Ovary (tissue), 9 donors: ENCODE measurements around the gene OTUB1. TPM values are rescaled to one million over a fixed set of nuclear protein-coding genes. Genes with fewer than 3 reads are reported as not detected.
"Not testable (repeated sequence)": the region's sequence is repeated elsewhere in the genome, so short reads cannot be mapped to it uniquely, and the experiment has no call there.

ENCODE experiments used
- DNase-seq, 5 donors: peaks; one replicate each; pipeline ENCODE4 v3.0.0-alpha.2; 2019 to 2020
- H3K27ac ChIP-seq, 2 donors: fragments of 200-600 bp; one replicate each; pipeline versions ENCODE4 v1.5.1 to v1.8.0; 2019 to 2022
- H3K27me3 ChIP-seq: fragments of 200-600 bp; one replicate; pipeline ENCODE4 v1.8.0; 2022
- H3K36me3 ChIP-seq: fragments of 200-600 bp; sonication (generic); one replicate; pipeline ENCODE4 v1.5.1; 2019
- H3K4me1 ChIP-seq: one replicate; pipeline ENCODE4 v1.8.1; 2013; ENCODE audit warnings: mild to moderate bottlenecking, moderate library complexity; ENCODE audit not compliant: insufficient read depth
- H3K4me3 ChIP-seq: fragments of 200-600 bp; sonication (generic); one replicate; pipeline ENCODE4 v1.5.1; 2017
- H3K9me3 ChIP-seq, 2 donors: fragments of 200-600 bp in 1 of 2; sonication (generic) in 1 of 2; one replicate each; pipeline versions ENCODE4 v1.5.1 to v1.8.1; 2013 to 2019; ENCODE audit warnings: mild to moderate bottlenecking in 1 of 2, moderate library complexity in 1 of 2
- EP300 ChIP-seq: sonication (generic); formaldehyde crosslinking; IDR thresholded peaks from one replicate; pipeline ENCODE4 v1.6.1; 2017; ENCODE audit warnings: antibody characterized with exemption
- POLR2A ChIP-seq: fragments of 450-650 bp; IDR thresholded peaks from one replicate; pipeline ENCODE4 v1.6.1; 2017; ENCODE audit warnings: antibody characterized with exemption, mild to moderate bottlenecking, moderate library complexity
- WGBS, 3 donors: extraction: QIAGEN DNeasy Blood & Tissue Kit in 1 of 3; methylation state at CpG; one replicate each; pipeline versions ENCODE4 v1.1.5 to v1.1.7; 2013 to 2017; 5-methylcytosine and 5-hydroxymethylcytosine counted together
- intact Hi-C, 4 donors: fragments of 100-400 bp; cut with DNase I; formaldehyde crosslinking; loops; one replicate each; pipeline versions ENCODE4 v1.11.0 to v1.15.1; 2022 to 2023
- polyA plus RNA-seq, 2 donors: library from polyadenylated mRNA; stranded (reverse); fragments of 200-250 nt in 1 of 2; fragments of 350-450 nt in 1 of 2; fragmentation: Illumina TruSeq in 1 of 2; extraction: RNeasy Lipid Tissue Mini Kit (QIAGEN cat#74804) in 1 of 2; gene quantifications; one replicate each; pipeline ENCODE4 v1.2.3, GENCODE V29; 2013 to 2014
- total RNA-seq, 7 donors: library from RNA; depleted of rRNA in 2 of 7; stranded (reverse); fragments of >200 nt in 2 of 7; fragmentation: NEBNext Ultra II Directional in 3 of 7; extraction: Animal tissue kit (Norgen Biotek cat#: 25700) in 3 of 7; gene quantifications; one replicate each; pipeline versions ENCODE4 v1.1.0 to v1.2.4, GENCODE V29; 2016 to 2023
- TF ChIP-seq, protein P1 (sequence below), 3 donors: fragments of 450-650 bp in 2 of 3; fragments of 200-600 bp in 1 of 3; IDR thresholded peaks; one replicate each; pipeline versions ENCODE4 v1.5.1 to v1.8.0; 2016 to 2022; ENCODE audit warnings: antibody characterized with exemption in 3 of 3, mild to moderate bottlenecking in 1 of 3
- donor health status: DM: no; HTN: no; CAD: no; lungs with moderate emphysema.
- donor health status: DM: no; HTN: no; CAD: no.
- donor health status: Bipolar disorder and iron deficiency.
- donor health status: DM: yes; HTN: yes; CAD: no.
- donor health status: DM: no; HTN: no; CAD: no.
- donor health status: DM: yes; HTN: yes; CAD: no.

The OTUB1 gene
- total and polyA plus RNA-seq, 9 donors = 34.7 to 66.7 (median 50.7) TPM

DNA sequence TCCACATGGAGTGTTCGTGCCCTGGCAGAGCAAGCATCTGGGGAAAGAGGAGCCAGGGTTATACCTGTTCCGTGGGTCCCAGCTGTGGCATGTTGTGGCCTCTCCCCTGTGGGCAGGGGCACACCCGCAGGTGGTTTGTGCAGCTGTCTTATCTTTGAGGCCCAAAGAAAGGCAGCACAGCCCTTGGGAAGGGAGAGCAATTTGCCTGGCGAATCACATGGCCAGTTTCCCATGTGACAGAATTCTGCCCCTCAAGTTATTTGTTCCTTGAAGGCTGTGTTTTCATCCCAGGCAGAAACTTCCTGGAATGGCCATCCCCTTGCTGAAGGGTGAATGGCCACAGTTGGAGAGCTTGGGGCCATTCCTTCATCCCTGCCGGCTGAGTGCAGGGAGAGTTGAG, 28.2 kb upstream of the OTUB1 start:
- 79 to 83% (median 80%) methylated on average over 5 of the region's 5 CpGs for WGBS, 3 donors
- no peaks in the 10 kb centered on the region for H3K36me3 ChIP-seq
- no peak for DNase-seq

GRCh38 chr11:63961608-63962412, 24.4 kb upstream of the OTUB1 start:
- Histone ChIP-seq H3K4me1 (no peaks in the 10 kb centered on the region), H3K36me3 (no peaks in the 10 kb centered on the region), H3K27me3 (no peaks in the 10 kb centered on the region), H3K4me3 (no peak overlapping the region), H3K27ac (no peak overlapping the region), H3K9me3 (no peaks in the 10 kb centered on the region)
- intact Hi-C loops = no loop called here
- TF ChIP-seq EP300 = no peak
- no peak for DNase-seq
- WGBS, 3 donors = 10 to 26% (median 11%) methylated on average over 16 to 19 of the region's 19 CpGs

More for the DNA sequence above, 28.2 kb upstream of the OTUB1 start:
- no peak for TF ChIP-seq EP300
- TF ChIP-seq POLR2A = no peak
- TF ChIP-seq, protein P1, sequence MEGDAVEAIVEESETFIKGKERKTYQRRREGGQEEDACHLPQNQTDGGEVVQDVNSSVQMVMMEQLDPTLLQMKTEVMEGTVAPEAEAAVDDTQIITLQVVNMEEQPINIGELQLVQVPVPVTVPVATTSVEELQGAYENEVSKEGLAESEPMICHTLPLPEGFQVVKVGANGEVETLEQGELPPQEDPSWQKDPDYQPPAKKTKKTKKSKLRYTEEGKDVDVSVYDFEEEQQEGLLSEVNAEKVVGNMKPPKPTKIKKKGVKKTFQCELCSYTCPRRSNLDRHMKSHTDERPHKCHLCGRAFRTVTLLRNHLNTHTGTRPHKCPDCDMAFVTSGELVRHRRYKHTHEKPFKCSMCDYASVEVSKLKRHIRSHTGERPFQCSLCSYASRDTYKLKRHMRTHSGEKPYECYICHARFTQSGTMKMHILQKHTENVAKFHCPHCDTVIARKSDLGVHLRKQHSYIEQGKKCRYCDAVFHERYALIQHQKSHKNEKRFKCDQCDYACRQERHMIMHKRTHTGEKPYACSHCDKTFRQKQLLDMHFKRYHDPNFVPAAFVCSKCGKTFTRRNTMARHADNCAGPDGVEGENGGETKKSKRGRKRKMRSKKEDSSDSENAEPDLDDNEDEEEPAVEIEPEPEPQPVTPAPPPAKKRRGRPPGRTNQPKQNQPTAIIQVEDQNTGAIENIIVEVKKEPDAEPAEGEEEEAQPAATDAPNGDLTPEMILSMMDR (IDR thresholded peaks at IDR 0.05) = no peak
- no peaks in the 10 kb centered on the region for H3K4me1 ChIP-seq
- H3K9me3 ChIP-seq = no peaks in the 10 kb centered on the region
- no peak overlapping the region for H3K27ac ChIP-seq
- intact Hi-C loops = no loop called here
- no peaks in the 10 kb centered on the region for H3K27me3 ChIP-seq
- H3K4me3 ChIP-seq = no peak overlapping the region

- H3K4me1 ChIP-seq, DNase-seq, intact Hi-C loops, H3K36me3 ChIP-seq, H3K9me3 ChIP-seq, H3K27ac ChIP-seq, H3K27me3 ChIP-seq, H3K4me3 ChIP-seq: not testable (repeated sequence)
- WGBS, 3 donors = 90 to 97% (median 96%) methylated on average over 4 of the region's 4 CpGs
These were observed 22.3 kb upstream of the OTUB1 start for GRCh38 chr11:63963895-63964294.

- Histone ChIP-seq H3K27ac (no peak overlapping the region), H3K27me3 (no peaks in the 10 kb centered on the region), H3K4me3 (no peak overlapping the region), H3K4me1 (no peaks in the 10 kb centered on the region), H3K9me3 (no peaks in the 10 kb centered on the region), H3K36me3 (no peaks in the 10 kb centered on the region)
- intact Hi-C loops = no loop called here
- no peak for DNase-seq
- WGBS, 3 donors = 91 to 100% (median 97%) methylated on average over 1 of the region's 1 CpG
- TF ChIP-seq, protein P1 (IDR thresholded peaks at IDR 0.05) = no peak
- no peak for TF ChIP-seq POLR2A
- no peak for TF ChIP-seq EP300
These were observed 19.8 kb upstream of the OTUB1 start for GRCh38 chr11:63966444-63966843.

DNA sequence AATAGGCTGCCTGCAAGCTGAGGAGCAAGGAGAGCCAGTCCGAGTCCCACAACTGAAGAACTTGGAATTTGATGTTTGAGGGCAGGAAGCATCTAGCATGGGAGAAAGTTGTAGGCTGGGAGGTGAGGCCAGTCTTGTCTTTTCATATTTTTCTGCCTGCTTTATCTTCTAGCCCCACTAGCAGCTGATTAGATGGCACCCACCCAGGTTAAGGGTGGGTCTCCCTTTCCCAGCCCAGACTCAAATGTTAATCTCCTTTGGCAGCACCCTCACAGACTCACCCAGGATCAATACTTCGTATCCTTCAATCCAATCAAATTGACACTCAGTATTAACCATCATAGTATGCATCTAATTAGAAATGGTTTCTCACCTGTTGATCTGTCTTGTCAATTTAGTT, 16.8 kb upstream of the OTUB1 start:
- Histone ChIP-seq H3K36me3 (no peaks in the 10 kb centered on the region), H3K27ac (no peak overlapping the region), H3K4me1 (no peaks in the 10 kb centered on the region), H3K9me3 (no peaks in the 10 kb centered on the region), H3K4me3 (no peak overlapping the region), H3K27me3 (no peaks in the 10 kb centered on the region)
- no peak for DNase-seq
- WGBS, 3 donors = 77 to 92% (median 85%) methylated on average over 2 of the region's 2 CpGs
- TF ChIP-seq POLR2A = no peak
- TF ChIP-seq, protein P1 (IDR thresholded peaks at IDR 0.05) = no peak
- TF ChIP-seq EP300 = no peak
- intact Hi-C loops = no loop called here
